ENCODE results near the gene TRAF2.

DNA sequence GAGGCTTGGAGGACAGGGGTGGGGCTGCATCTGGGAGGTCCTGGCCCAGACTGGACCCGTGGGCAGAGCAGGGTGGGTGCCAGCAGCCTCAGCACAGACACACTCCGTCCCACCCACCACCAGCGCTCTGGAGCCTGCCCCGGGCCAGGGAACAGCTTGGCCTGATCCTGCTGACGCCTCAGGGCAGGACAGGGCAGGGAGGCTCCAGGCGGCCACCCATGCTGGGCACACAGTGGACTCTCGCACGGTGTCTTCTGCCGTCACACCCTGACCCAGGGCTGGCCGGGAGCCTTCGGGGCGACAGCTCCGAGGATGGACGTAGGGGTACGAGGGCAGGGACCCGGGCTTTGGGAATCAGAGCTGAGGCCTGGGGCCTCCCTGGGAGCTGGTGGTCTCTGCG is 82.8 kb downstream of the TRAF2 start:
- TF ChIP-seq POLR2AphosphoS5 (IDR thresholded peaks at IDR 0.05; ENCODE audit: low read depth, low read length): no peak
- no peak for TF ChIP-seq POLR2A (IDR thresholded peaks at IDR 0.05; ENCODE audit: low read depth, low read length)
- TF ChIP-seq TAF1 (IDR thresholded peaks at IDR 0.05; ENCODE audit: borderline replicate concordance, low read depth, low read length): no peak

All from GM12892 (cell line).